DMS53 (cell line): Measurements from ENCODE around the gene UAP1L1.

Experiments
- DNase-seq: peaks from one replicate; lab custom pipeline; 2025; lab: John Stamatoyannopoulos, UW

UAP1L1 gene

GRCh38 chr9:137097761-137098462, 20.6 kb downstream of the UAP1L1 start:
- DNase-seq: no peak

GRCh38 chr9:137099231-137099630, 21.9 kb downstream of the UAP1L1 start:
- no peak for DNase-seq

GRCh38 chr9:137103206-137103999, 26.1 kb downstream of the UAP1L1 start:
- DNase-seq: no peak

GRCh38 chr9:137105814-137106661, 28.7 kb downstream of the UAP1L1 start:
- DNase-seq: no peak

- DNase-seq: no peak
Measured at GRCh38 chr9:137106662-137107250, 29.4 kb downstream of the UAP1L1 start.

- DNase-seq: no peak
Measured at GRCh38 chr9:137107312-137107921, 30.1 kb downstream of the UAP1L1 start.

DNA sequence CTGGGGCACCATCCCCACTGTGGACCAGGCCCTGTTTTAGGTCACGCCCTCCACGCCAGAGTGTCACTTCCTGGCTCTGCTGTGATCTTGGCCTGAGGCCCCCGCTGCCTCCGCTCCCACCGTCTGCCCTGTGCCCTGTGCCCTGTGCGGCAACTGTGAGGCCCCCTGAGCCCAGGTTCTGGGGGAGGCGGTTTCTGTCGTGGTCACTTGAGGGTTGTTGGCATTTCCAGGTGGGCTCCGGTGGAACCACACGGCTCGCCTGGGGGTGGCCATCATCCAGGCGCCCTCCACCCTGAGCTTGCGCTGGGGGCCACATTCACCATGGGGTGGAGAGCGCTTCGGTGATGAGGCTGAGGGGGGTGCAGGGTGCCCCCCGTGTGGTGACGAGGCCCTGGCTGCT, 30.7 kb downstream of the UAP1L1 start:
- DNase-seq: no peak

- DNase-seq: no peak
Measured at GRCh38 chr9:137108608-137109249, 31.4 kb downstream of the UAP1L1 start.

DNA sequence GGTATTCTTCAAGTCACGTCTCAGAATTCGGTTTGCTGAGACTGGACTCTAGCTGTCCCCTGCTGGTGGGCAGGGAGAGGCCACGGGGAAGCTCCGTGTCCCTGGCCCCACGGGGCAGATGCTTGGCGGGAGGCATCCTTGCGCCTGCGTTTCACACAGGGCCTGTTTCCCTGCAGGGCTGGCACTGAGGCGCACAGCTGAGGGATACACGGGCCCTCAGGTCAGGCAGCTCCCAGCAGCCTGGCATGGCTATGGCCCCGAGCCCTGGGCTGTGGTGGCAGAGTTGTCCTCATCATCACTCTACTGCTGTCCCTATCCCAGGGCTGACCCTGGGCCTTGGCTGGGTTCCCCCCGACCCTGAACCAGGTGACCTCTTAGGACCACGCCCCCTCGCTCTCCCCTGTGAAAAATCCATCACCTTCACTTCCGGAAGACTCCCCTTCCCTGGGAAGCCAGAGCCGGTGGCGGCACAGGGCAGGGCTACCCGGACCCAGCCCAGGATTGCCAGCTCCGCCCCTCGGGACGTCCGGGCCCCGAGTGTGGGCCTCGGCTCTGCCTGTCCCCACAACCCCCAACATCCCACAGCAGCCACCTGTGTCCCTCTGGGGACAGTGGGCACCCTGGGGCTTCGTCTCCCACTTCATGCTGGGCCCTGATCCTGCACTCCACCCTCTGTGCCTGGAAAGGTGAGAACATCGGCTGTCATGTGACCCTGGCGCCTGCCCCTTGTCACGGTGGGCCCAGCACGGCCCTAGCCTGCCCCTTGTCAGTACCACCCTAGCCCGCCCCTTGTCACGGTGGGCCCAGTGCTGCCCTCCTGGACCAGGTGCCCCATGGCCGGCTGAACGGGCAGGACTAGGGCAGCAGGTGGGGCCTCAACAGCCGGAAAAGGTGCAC, 32.2 kb downstream of the UAP1L1 start:
- no peak for DNase-seq

- no peak for DNase-seq
Measured at GRCh38 chr9:137110147-137110910, 33.0 kb downstream of the UAP1L1 start.

DNA sequence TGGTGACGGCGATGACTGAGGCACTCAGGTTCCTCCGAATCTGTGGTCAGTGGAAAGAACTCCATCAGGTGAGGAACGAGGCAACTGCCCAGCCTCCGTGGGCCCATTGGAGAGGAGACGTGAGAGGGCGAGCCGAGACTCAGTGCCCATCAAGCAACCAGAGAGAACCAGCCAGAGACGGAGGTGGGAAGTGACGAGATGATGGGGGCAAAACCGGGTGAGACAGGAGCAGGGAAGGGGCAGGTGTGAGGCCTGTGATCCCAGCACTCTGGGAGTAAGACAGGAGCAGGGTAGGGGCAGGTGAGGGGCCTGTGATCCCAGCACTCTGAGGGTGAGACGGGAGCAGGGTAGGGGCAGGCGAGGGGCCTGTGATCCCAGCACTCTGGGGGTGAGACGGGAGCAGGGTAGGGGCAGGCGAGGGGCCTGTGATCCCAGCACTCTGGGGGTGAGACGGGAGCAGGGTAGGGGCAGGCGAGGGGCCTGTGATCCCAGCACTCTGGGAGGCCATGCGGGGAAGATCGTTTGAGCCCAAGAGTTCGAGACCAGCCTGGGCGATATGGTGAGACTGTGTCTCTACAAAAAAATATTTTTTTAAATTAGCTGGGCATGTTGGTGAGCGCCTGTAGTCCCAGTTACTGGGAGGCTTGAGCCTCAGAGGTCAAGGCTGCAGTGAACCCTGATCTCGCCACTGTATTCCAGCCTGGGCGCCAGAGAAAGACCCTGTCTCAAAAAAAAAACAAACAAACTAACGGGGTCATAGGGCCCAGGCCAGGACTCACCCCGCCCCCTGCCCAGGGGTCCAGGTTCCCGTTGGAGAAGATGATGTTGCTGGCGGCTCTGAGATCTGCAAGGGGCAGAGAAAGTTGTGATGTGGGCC, 33.8 kb downstream of the UAP1L1 start:
- DNase-seq: no peak

DNA sequence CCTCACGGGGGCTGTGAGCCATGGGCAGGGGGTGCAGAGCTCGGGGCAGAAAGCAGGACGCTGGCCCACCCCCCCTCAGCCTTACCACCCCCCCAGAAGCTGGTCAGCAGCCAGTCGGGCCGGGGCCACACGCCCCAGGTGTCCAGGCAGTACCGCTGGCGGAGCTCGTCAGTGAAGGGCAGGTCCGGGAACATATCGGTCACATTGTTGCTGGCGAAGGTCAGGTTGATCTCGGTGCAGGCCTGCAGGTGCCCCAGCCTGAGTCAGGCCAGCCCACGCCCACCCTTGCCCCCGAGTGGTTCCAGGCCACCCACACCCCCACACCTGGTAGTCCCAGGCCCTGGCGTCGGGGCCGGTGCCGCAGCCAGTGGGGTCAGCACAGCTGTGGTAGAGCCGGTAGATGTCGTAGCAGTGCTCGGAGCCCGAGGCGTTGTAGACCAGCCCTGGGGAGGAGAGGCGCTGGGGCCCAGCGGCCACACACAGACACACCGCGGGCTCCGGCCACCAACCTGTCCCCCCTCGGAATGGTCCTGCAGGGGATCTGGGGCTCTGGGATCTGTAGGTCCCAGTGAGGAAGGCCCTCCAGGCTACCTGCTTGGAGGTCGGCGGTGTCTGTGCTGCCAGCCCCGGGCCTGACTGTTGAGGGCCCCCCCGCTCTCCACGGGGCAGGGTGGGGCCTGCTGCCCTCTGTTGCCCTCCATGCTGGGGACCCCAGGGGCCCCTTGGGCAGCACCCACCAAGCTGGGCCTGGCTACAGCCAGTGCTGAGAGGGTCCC, 34.7 kb downstream of the UAP1L1 start:
- no peak for DNase-seq

DNA sequence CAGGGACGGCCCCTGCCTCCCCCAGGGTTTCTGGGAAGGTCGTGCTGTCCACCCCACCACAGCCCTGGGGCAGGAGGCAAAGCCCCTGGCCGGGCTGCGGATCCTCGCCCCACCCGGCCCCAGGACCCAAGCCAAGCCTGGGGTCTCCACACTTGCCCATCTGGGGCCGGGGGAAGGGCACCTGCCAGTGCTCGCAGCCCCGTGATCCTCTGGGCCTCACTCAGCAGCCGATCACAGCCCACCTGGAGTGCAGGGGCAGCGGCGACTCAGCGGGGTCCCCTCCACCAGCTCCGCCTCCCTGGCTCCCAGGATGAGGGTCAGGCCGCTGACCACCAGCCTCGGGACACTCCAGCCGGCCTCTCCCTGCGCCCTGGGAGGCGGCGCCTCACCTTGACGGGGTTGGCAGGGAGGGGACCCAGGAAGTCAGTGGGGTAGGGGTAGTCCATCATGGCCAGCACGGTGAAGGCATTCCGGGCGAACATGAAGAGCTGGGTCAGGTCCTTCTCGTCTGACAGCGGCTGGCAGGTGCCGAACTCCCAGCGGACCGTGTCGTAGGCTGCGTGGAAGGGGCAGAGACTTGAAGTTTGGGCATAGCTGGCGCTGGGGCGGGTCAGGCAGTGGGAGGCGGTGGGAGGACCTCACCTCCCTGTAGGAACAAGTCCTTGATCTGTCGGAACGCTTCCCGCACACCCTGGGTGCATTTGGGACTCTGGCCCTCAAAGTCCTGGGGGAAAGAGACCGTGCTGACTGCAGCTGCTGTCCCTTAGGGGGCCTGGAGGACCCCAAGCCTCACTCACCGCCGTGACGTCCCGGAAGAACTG, 35.5 kb downstream of the UAP1L1 start:
- no peak for DNase-seq

GRCh38 chr9:137113385-137114159, 36.3 kb downstream of the UAP1L1 start:
- DNase-seq: peak; percentile 73

- DNase-seq: peak; percentile 63
Measured at GRCh38 chr9:137114220-137114612, 36.9 kb downstream of the UAP1L1 start.
